GM10266 (cell line): ENCODE measurements around the gene WDR88.

Experiments used
- DNase-seq: peaks from one replicate; pipeline ENCODE4 v3.0.0; 2012; ENCODE audit errors: extremely low spot score
- TF ChIP-seq, protein P1 (sequence below): IDR thresholded peaks from 2 replicates; pipeline ENCODE4 v1.5.1; 2012; ENCODE audit warnings: mild to moderate bottlenecking, low read depth; ENCODE audit not compliant: control insufficient read depth, insufficient read depth; ENCODE audit errors: missing control alignments

WDR88 gene

DNA sequence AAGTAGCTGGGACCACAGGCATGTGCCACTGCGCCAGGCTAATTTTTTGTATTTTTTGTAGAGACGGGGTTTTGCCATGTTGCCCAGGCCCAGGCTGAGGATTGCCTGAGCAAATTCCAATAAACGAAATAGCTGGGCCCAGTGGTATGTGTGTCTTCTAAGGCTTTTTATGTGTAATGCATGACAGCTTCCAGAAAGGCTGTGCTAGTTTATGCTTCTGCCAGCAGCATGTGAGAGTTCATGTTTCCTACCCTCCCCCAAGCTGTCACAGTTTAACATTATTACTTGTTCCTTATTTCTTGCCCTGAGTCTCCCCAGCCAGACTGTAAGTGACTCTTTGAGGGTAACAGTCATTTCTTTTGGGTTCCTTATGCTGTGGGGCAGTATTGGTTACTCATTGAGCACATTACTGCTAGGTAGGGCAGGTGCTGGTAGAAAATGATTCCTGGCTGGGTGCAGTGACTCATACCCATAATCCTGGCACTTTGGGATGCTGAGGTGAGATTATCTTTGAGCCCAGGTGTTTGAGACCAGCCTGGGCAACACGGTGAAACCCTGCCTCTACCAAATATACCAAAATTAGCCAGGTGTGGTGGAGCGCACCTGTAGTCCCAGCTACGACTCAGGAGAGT is 37.4 kb upstream of the WDR88 start:
- TF ChIP-seq, protein P1, sequence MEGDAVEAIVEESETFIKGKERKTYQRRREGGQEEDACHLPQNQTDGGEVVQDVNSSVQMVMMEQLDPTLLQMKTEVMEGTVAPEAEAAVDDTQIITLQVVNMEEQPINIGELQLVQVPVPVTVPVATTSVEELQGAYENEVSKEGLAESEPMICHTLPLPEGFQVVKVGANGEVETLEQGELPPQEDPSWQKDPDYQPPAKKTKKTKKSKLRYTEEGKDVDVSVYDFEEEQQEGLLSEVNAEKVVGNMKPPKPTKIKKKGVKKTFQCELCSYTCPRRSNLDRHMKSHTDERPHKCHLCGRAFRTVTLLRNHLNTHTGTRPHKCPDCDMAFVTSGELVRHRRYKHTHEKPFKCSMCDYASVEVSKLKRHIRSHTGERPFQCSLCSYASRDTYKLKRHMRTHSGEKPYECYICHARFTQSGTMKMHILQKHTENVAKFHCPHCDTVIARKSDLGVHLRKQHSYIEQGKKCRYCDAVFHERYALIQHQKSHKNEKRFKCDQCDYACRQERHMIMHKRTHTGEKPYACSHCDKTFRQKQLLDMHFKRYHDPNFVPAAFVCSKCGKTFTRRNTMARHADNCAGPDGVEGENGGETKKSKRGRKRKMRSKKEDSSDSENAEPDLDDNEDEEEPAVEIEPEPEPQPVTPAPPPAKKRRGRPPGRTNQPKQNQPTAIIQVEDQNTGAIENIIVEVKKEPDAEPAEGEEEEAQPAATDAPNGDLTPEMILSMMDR: no peak

DNA sequence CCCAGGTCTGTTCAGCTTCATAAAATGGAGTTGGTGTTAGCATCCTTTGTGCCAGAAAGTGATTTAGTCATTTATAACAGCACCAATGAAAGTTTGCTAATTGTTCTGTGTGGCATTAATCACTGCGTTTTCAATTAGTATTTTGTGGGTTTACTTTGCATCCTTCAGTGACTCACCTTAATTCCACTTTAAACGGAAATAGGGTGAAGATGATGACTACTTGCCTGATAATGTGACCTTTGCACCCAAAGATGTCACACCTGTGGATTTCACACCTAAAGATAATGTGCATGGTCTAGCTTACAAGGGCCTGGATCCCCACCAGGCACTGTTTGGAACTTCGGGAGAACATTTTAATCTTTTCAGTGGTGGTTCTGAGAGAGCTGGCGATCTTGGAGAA is 35.9 kb upstream of the WDR88 start:
- DNase-seq: no peak
- TF ChIP-seq, protein P1: no peak

More for the DNA sequence above, 37.4 kb upstream of the WDR88 start:
- DNase-seq: no peak

DNA sequence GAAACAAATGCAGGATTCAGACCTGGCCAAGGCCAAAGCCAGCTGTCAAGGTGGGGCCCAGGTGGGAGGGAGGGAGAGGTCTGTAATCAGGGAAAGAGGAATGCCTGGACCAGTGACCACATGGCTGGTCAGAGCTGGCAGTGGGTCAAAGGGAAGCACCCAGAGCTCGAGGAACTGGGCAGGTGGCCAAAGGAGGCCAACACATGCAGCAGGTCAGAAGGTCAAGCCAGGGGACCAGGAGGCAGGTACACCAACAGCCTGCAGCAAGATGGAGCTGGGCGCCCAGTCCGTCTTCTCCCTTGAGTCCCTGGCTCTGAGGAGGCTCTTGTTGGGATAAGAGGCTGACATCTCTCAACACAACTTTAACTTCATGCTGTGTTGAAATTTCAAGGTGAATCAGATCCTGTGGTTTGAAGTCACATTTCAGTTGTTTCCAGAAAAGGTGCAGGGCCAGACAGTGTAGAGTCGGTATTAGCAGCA is 33.8 kb upstream of the WDR88 start:
- DNase-seq: no peak
- TF ChIP-seq, protein P1: no peak

DNA sequence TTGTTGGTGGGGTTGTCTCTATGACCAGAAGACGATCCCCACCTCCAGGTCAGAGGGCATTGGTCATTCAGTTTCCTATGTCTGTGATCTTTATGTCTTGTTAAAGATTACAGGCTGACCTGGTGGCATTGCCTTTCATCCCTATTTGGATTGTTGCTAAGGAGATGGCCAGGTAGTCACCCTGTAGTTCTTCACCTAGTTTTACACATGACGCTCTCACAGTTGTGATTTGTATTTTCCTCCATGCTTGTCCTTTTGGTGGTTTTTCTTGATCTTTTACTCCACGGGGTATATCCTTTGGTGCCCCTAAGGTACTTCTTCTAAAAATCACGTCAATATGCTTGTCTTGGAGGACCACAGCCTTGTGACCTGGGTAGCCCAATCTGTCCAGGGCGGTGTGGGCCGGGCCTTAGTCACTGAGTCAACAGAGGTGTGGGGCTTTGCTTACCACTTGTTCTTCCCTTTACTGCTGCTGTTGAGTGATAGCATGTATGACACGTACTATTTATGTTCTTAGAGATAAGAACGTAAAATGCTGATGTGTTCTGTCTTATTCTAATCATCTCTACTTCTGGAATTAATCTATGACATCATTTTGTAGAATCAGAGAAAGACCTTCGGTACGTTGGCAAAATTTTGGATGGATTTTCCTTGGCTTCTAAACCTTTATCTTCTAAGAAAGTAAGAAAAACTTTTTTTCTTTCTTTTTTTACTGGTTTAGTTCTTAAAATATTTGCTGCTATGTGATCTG is 30.8 kb upstream of the WDR88 start:
- TF ChIP-seq, protein P1: no peak
- no peak for DNase-seq

DNA sequence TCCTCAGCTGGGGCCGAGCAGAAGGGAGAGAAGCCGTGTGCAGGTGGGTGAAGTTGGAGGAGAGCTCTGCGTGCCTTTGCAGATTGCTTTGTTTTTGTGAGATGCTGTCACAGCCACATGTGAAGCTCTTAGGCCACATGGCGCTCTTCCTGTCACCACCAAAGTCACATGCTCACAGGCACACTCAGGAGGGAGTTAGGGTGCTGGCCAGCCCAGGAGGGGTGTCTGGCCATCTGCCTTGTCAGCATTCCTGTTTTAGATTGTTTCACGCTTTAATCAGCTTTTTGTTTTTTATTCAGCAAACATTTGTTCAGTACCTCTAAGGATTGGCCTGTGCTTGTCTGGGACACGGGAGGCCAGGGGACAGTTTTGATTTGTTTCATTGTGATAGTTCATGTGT is 29.0 kb upstream of the WDR88 start:
- TF ChIP-seq, protein P1: no peak
- DNase-seq: no peak

DNA sequence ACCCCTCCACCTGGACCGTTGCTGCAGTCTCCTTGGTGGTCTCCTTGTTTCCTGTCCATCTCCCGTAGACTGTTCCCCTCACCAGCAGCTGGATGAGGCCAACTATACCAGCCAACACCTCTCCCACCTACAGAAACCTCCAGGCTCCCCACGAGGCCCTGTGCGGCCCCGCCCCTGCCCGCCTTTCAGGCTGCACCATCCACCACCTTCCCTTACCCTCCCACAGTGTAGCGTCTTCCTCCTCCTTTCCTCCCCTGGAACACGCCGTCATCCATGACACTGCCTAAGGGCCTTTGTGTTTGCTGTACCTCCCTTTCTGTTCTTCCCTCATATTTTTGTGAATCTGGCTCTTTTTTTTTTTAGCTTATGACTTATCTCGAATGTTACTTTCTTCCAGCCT is 23.8 kb upstream of the WDR88 start:
- no peak for DNase-seq
- TF ChIP-seq, protein P1: no peak
